Measurements from ENCODE around the gene ATG9B. TPM values are rescaled to one million over a fixed set of nuclear protein-coding genes. Genes with fewer than 3 reads are reported as not detected.
A peak's percentile ranks its signal among the peaks of the same experiment; 100 is the strongest.

Gene ATG9B
- total and polyA plus RNA-seq, 2 of the 13 experiments (the other 11 are each of a cell fraction or from before 2014, with no cell fraction given) = 0.24 TPM; not detected in 1

- TF ChIP-seq PRDM15 (CRISPR knock-in tag; IDR thresholded peaks at IDR 0.05) = peak; percentile 97
- no peak for TF ChIP-seq EP300 (IDR thresholded peaks at IDR 0.05; ENCODE audit: low read depth in 2 of 2, low read length in 2 of 2)
- TF ChIP-seq EP300 (CRISPR knock-in tag; IDR thresholded peaks at IDR 0.05; ENCODE audit: borderline replicate concordance) = no peak
- TF ChIP-seq SYNCRIP (IDR thresholded peaks at IDR 0.05; ENCODE audit: insufficient read depth, low read depth, low read length) = no peak
- TF ChIP-seq, protein P1, sequence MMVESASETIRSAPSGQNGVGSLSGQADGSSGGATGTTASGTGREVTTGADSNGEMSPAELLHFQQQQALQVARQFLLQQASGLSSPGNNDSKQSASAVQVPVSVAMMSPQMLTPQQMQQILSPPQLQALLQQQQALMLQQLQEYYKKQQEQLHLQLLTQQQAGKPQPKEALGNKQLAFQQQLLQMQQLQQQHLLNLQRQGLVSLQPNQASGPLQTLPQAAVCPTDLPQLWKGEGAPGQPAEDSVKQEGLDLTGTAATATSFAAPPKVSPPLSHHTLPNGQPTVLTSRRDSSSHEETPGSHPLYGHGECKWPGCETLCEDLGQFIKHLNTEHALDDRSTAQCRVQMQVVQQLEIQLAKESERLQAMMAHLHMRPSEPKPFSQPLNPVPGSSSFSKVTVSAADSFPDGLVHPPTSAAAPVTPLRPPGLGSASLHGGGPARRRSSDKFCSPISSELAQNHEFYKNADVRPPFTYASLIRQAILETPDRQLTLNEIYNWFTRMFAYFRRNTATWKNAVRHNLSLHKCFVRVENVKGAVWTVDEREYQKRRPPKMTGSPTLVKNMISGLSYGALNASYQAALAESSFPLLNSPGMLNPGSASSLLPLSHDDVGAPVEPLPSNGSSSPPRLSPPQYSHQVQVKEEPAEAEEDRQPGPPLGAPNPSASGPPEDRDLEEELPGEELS (CRISPR knock-in tag; IDR thresholded peaks at IDR 0.05) = 0 out of 2 replicates have a peak, but pooled peaks have one; percentile 27
- TF ChIP-seq, protein P2, sequence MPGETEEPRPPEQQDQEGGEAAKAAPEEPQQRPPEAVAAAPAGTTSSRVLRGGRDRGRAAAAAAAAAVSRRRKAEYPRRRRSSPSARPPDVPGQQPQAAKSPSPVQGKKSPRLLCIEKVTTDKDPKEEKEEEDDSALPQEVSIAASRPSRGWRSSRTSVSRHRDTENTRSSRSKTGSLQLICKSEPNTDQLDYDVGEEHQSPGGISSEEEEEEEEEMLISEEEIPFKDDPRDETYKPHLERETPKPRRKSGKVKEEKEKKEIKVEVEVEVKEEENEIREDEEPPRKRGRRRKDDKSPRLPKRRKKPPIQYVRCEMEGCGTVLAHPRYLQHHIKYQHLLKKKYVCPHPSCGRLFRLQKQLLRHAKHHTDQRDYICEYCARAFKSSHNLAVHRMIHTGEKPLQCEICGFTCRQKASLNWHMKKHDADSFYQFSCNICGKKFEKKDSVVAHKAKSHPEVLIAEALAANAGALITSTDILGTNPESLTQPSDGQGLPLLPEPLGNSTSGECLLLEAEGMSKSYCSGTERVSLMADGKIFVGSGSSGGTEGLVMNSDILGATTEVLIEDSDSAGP (CRISPR knock-in tag; IDR thresholded peaks at IDR 0.05; ENCODE audit: borderline replicate concordance) = peak; percentile 94
- no peak for TF ChIP-seq ARID3A (IDR thresholded peaks at IDR 0.05; ENCODE audit: low read depth, low read length)
- no peak for TF ChIP-seq HMGA1 (CRISPR knock-in tag; conservative IDR thresholded peaks at IDR 0.05)
- TF ChIP-seq MTF2 (CRISPR knock-in tag; IDR thresholded peaks at IDR 0.05; ENCODE audit: borderline replicate concordance) = no peak
- TF ChIP-seq, protein P3, sequence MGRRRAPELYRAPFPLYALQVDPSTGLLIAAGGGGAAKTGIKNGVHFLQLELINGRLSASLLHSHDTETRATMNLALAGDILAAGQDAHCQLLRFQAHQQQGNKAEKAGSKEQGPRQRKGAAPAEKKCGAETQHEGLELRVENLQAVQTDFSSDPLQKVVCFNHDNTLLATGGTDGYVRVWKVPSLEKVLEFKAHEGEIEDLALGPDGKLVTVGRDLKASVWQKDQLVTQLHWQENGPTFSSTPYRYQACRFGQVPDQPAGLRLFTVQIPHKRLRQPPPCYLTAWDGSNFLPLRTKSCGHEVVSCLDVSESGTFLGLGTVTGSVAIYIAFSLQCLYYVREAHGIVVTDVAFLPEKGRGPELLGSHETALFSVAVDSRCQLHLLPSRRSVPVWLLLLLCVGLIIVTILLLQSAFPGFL (CRISPR knock-in tag; IDR thresholded peaks at IDR 0.05) = no peak
- TF ChIP-seq ZNF33A (CRISPR knock-in tag; IDR thresholded peaks at IDR 0.05; ENCODE audit: borderline replicate concordance) = no peak
- TF ChIP-seq HES4 (CRISPR knock-in tag; IDR thresholded peaks at IDR 0.05; ENCODE audit: borderline replicate concordance) = no peak
- TF ChIP-seq, protein P4, sequence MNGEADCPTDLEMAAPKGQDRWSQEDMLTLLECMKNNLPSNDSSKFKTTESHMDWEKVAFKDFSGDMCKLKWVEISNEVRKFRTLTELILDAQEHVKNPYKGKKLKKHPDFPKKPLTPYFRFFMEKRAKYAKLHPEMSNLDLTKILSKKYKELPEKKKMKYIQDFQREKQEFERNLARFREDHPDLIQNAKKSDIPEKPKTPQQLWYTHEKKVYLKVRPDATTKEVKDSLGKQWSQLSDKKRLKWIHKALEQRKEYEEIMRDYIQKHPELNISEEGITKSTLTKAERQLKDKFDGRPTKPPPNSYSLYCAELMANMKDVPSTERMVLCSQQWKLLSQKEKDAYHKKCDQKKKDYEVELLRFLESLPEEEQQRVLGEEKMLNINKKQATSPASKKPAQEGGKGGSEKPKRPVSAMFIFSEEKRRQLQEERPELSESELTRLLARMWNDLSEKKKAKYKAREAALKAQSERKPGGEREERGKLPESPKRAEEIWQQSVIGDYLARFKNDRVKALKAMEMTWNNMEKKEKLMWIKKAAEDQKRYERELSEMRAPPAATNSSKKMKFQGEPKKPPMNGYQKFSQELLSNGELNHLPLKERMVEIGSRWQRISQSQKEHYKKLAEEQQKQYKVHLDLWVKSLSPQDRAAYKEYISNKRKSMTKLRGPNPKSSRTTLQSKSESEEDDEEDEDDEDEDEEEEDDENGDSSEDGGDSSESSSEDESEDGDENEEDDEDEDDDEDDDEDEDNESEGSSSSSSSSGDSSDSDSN (CRISPR knock-in tag; IDR thresholded peaks at IDR 0.05) = peak; percentile 65; the same call in 1 of the 2 replicates
- no peak for TF ChIP-seq CCAR2 (optimal IDR thresholded peaks at IDR 0.05; ENCODE audit: low read depth, low read length)
These were observed 13.8 kb downstream of the ATG9B start (continued) for GRCh38 chr7:151010307-151011096.
